HCT116 (cell line): ENCODE measurements around the gene CKM. TPM values are rescaled to one million over a fixed set of nuclear protein-coding genes. Genes with fewer than 3 reads are reported as not detected.

Experiments
- ATAC-seq: fragments of 200-7000 bp; cut with Tn5 transposase; 2 replicates; pipeline ENCODE4 v1.9.1; 2020; ENCODE audit warnings: mild to moderate bottlenecking, moderate library complexity
- BruUV-seq: library from RNA; stranded (reverse); fragments of 400-500 nt; replicated peaks from 2 replicates; lab custom pipeline; 2021; lab: Mats Ljungman, UMichigan
- CTCF ChIA-PET: fragments of 300-600 bp; sonication (Branson Sonifier 250); formaldehyde crosslinking; loops from one replicate; lab custom pipeline; 2021; ENCODE audit warnings: antibody characterized with exemption; lab: Charles Lee
- POLR2A ChIA-PET: fragments of 300-600, 350-600 bp; sonication (Branson Sonifier 250); formaldehyde crosslinking; loops from one replicate; lab custom pipeline; 2021; ENCODE audit warnings: antibody characterized with exemption; lab: Charles Lee
- RAD21 ChIA-PET, 2 experiments: fragments of 300-600 bp; sonication (Branson Sonifier 250); formaldehyde crosslinking; loops; one replicate each; lab custom pipeline; 2023; ENCODE audit warnings: low total read pairs in 2 of 2; ENCODE audit not compliant: uncharacterized antibody in 2 of 2, unreplicated experiment in 2 of 2, low non-redundant PET in 1 of 2; lab: Charles Lee
- DNase-seq: peaks from one replicate; pipeline ENCODE4 v3.0.0-alpha.2; 2010; ENCODE audit warnings: low read depth, low spot score
- H2AFZ ChIP-seq: fragments of 200-600 bp; shearing (Covaris generic), sonication (generic); 2 replicates; pipeline ENCODE4 v1.6.1; 2017; ENCODE audit warnings: low read depth, mixed run types, mixed read lengths, antibody characterized with exemption, low read length; ENCODE audit not compliant: poor library complexity, severe bottlenecking
- H3K27ac ChIP-seq: 2 replicates; pipeline ENCODE4 v1.5.1; 2012; ENCODE audit warnings: low read depth, low read length
- H3K27me3 ChIP-seq: fragments of 200-600 bp; sonication (generic); 2 replicates; pipeline ENCODE4 v1.6.1; 2016; ENCODE audit warnings: mixed run types, low read length, mixed read lengths; ENCODE audit not compliant: insufficient read depth
- H3K36me3 ChIP-seq, 2 experiments: fragments of 200-500 bp in 1 of 2; fragments of 200-600 bp in 1 of 2; sonication (Bioruptor generic) in 1 of 2; sonication (generic) in 1 of 2; 2 replicates each; pipeline versions ENCODE4 v1.5.1 to v1.6.1; 2014 to 2016; ENCODE audit warnings: low read length in 2 of 2, inconsistent platforms in 1 of 2, mixed read lengths in 1 of 2, mixed run types in 1 of 2; ENCODE audit not compliant: insufficient read depth in 2 of 2, control insufficient read depth in 1 of 2
- H3K4me1 ChIP-seq, 2 experiments: fragments of 200-600 bp in 1 of 2; sonication (generic) in 1 of 2; 2 replicates each; pipeline versions ENCODE4 v1.5.1 to v1.6.1; 2012 to 2017; ENCODE audit warnings: low read length in 2 of 2, inconsistent platforms in 1 of 2, mild to moderate bottlenecking in 1 of 2, mixed read lengths in 1 of 2, mixed run types in 1 of 2, moderate library complexity in 1 of 2; ENCODE audit not compliant: insufficient read depth in 2 of 2, control insufficient read depth in 1 of 2
- H3K4me2 ChIP-seq: fragments of 200-600 bp; sonication (generic); 2 replicates; pipeline ENCODE4 v1.6.1; 2017; ENCODE audit warnings: mixed run types, low read length, mixed read lengths
- H3K4me3 ChIP-seq, 2 experiments: fragments of 200-600 bp in 1 of 2; sonication (generic) in 1 of 2; replicated peaks in 1 of 2; 2 replicates each; pipeline ENCODE4 v1.5.1; 2011 to 2016; ENCODE audit warnings: low read length in 2 of 2, control low read depth in 1 of 2, low read depth in 1 of 2, mild to moderate bottlenecking in 1 of 2, mixed read lengths in 1 of 2, mixed run types in 1 of 2
- H3K79me2 ChIP-seq: fragments of 200-600 bp; sonication (generic); 2 replicates; pipeline ENCODE4 v1.6.1; 2017; ENCODE audit warnings: mild to moderate bottlenecking, mixed run types, low read length, moderate library complexity, mixed read lengths; ENCODE audit not compliant: insufficient read depth
- H3K9ac ChIP-seq: fragments of 200-600 bp; sonication (generic); 2 replicates; pipeline ENCODE4 v1.6.1; 2016; ENCODE audit warnings: low read length, mixed read lengths
- H3K9me2 ChIP-seq: fragments of 200-600 bp; sonication (generic), shearing (Covaris generic); 2 replicates; pipeline ENCODE4 v1.6.1; 2017; ENCODE audit warnings: mixed run types, mild to moderate bottlenecking, moderate library complexity; ENCODE audit not compliant: insufficient read depth
- H3K9me3 ChIP-seq, 2 experiments: fragments of 200-500 bp in 1 of 2; fragments of 200-600 bp in 1 of 2; sonication (Bioruptor generic) in 1 of 2; sonication (generic) in 1 of 2; 2 replicates each; pipeline ENCODE4 v1.6.1; 2014 to 2017; ENCODE audit warnings: low read length in 2 of 2, mixed read lengths in 2 of 2, inconsistent platforms in 1 of 2, low read depth in 1 of 2, mild to moderate bottlenecking in 1 of 2, mixed run types in 1 of 2, moderate library complexity in 1 of 2; ENCODE audit not compliant: control insufficient read depth in 1 of 2, insufficient read depth in 1 of 2
- H4K20me1 ChIP-seq: fragments of 200-600 bp; sonication (generic), shearing (Covaris generic); 2 replicates; pipeline ENCODE4 v1.6.1; 2017; ENCODE audit warnings: mixed run types, mild to moderate bottlenecking, moderate library complexity; ENCODE audit not compliant: insufficient read depth
- CEBPB ChIP-seq: IDR thresholded peaks from 2 replicates; pipeline ENCODE4 v1.6.1; 2012; ENCODE audit warnings: low read depth
- CTCF ChIP-seq, 3 experiments: fragments of 200-600 bp in 1 of 3; sonication (generic) in 1 of 3; IDR thresholded peaks in 2 of 3; conservative IDR thresholded peaks in 1 of 3; 2 replicates each; pipeline ENCODE4 v1.5.1; 2012 to 2017; ENCODE audit warnings: low read depth in 2 of 3, low read length in 2 of 3, antibody characterized with exemption in 1 of 3, borderline replicate concordance in 1 of 3, control low read depth in 1 of 3, mild to moderate bottlenecking in 1 of 3, mixed read lengths in 1 of 3, mixed run types in 1 of 3, moderate library complexity in 1 of 3; ENCODE audit not compliant: insufficient read depth in 1 of 3
- EGR1 ChIP-seq: IDR thresholded peaks from 2 replicates; pipeline ENCODE4 v1.6.1; 2012; ENCODE audit warnings: low read depth
- EZH2 ChIP-seq: fragments of 200-600 bp; sonication (generic); IDR thresholded peaks from 2 replicates; pipeline ENCODE4 v1.6.1; 2017; ENCODE audit warnings: antibody characterized with exemption, mixed run types
- FOSL1 ChIP-seq: IDR thresholded peaks from 2 replicates; pipeline ENCODE4 v1.6.1; 2012; ENCODE audit warnings: low read depth
- JUND ChIP-seq: IDR thresholded peaks from 2 replicates; pipeline ENCODE4 v1.6.1; 2012
- POLR2AphosphoS5 ChIP-seq: IDR thresholded peaks from 2 replicates; pipeline ENCODE4 v1.6.1; 2011; ENCODE audit warnings: mild to moderate bottlenecking, low read depth, low read length, moderate library complexity
- SIN3A ChIP-seq: IDR thresholded peaks from 2 replicates; pipeline ENCODE4 v1.6.1; 2012; ENCODE audit warnings: low read depth
- SP1 ChIP-seq: IDR thresholded peaks from 2 replicates; pipeline ENCODE4 v1.6.1; 2012; ENCODE audit warnings: low read depth
- SRF ChIP-seq: IDR thresholded peaks from 2 replicates; pipeline ENCODE4 v1.6.1; 2012; ENCODE audit warnings: low read depth
- TCF7L2 ChIP-seq: IDR thresholded peaks from 2 replicates; pipeline ENCODE4 v1.7.0; 2011; ENCODE audit warnings: borderline replicate concordance, inconsistent platforms; ENCODE audit not compliant: insufficient read depth, insufficient read length; ENCODE audit errors: extremely low read depth
- ZBTB33 ChIP-seq: IDR thresholded peaks from 2 replicates; pipeline ENCODE4 v1.6.1; 2011; ENCODE audit warnings: mild to moderate bottlenecking, low read length, moderate library complexity; ENCODE audit not compliant: insufficient replicate concordance; ENCODE audit errors: extremely low read depth
- intact Hi-C: fragments of 100-400 bp; cut with micrococcal nuclease; formaldehyde crosslinking; loops from 2 replicates; pipeline ENCODE4 v1.10.0; 2022
- total RNA-seq: library from RNA; stranded (reverse); gene quantifications from one replicate; pipeline ENCODE4 v1.2.1, GENCODE V29; 2021; ENCODE audit not compliant: unreplicated experiment

CKM gene
- total RNA-seq, 1 experiment from 2014 or later = not detected

GRCh38 chr19:45352471-45352870 lies 29.8 kb upstream of the CKM start:
- Histone ChIP-seq H3K4me3 (no peak overlapping the region), H3K36me3 (peaks cover 30 to 44% of the 10 kb centered on the region in 2 experiments; a peak in 3 of 4 replicates), H4K20me1 (no peaks in the 10 kb centered on the region), H3K79me2 (no peaks in the 10 kb centered on the region), H3K4me2 (no peak overlapping the region), H3K9me2 (no peaks in the 10 kb centered on the region), H3K9me3 (no peaks in the 10 kb centered on the region), H3K4me1 (no peaks in the 10 kb centered on the region), H2AFZ (no peak overlapping the region), H3K27ac (no peak overlapping the region), H3K9ac (no peak overlapping the region), H3K27me3 (no peaks in the 10 kb centered on the region)
- intact Hi-C loops = no loop called here
- TF ChIP-seq POLR2AphosphoS5 (no peak), EGR1 (no peak), SP1 (no peak), SRF (no peak), CEBPB (no peak), FOSL1 (no peak), SIN3A (no peak), TCF7L2 (no peak), CTCF (IDR thresholded peaks at IDR 0.05 in 2 of 3, conservative IDR thresholded peaks at IDR 0.05 in 1 of 3; ENCODE audit: borderline replicate concordance in 1 of 3, insufficient read depth in 1 of 3, low read depth in 2 of 3, low read length in 2 of 3) (no peak), JUND (no peak), ZBTB33 (no peak), EZH2 (no peak)
- RAD21 ChIA-PET = no interaction called here
- BruUV-seq = no TSS peak
- ATAC-seq = no peak
- CTCF ChIA-PET = no interaction called here
- DNase-seq = no peak
- POLR2A ChIA-PET = no interaction called here
